Ureter (tissue), 1 donor: Measurements from ENCODE around the gene NUDT14. TPM values are rescaled to one million over a fixed set of nuclear protein-coding genes. Genes with fewer than 3 reads are reported as not detected.

Experiments used
- DNase-seq: peaks from one replicate; pipeline ENCODE4 v3.0.0-alpha.2; 2020; ENCODE audit warnings: low spot score
- total RNA-seq: library from RNA; stranded (reverse); gene quantifications from one replicate; pipeline ENCODE4 v1.2.4, GENCODE V29; 2023
- donor health status: DM: yes; HTN: yes; CAD: no.

Gene NUDT14
- 42.4 TPM for total RNA-seq

- DNase-seq, result peak; percentile 85
Measured at GRCh38 chr14:105180592-105181548, at the start of gene NUDT14. NUDT14 (minus strand) TSS chr14:105181312; CDS start chr14:105181209, 103 bp downstream.

GRCh38 chr14:105229099-105229655 is 48.1 kb upstream of the NUDT14 start:
- no peak for DNase-seq

DNA sequence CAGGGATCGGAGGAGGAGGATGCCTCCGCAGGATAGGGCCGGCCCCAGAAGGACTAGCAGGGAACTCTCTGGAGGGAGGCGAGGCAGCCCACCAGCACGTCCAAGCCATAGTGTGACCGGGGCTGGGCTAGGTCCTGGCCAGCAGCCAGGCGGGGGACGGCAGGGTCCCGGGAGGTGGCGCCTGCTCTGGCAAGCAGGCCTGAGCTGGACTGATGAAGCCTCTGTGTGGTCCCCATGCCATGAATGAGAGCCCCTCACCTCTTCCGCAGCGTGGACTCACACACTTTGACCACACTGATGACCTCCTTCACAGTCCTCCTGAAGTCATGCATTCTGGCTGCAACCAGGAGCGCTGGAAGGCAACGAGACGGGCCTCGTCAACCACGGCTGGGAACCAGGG is 47.5 kb upstream of the NUDT14 start:
- no peak for DNase-seq

DNA sequence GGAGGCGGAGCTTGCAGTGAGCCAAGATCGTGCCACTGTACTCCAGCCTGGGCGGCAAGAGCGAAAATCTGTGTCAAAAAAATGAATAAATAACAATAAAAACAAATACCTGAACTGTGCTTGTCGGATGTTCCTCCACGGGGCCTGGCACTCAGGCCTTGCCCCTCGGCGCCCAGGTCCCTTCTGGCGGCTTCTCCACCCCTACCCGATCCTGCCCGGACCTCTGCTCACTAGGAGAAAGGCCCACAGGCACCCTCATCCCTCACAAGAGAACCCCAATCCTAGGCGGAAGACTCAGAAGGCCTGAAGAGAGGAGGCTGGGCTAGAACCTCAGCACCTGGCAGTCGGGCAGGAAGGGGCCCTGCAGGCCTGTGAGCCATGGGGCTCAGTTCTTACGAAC is 46.2 kb upstream of the NUDT14 start:
- no peak for DNase-seq

GRCh38 chr14:105226198-105226597 is 45.1 kb upstream of the NUDT14 start:
- DNase-seq, result no peak

DNA sequence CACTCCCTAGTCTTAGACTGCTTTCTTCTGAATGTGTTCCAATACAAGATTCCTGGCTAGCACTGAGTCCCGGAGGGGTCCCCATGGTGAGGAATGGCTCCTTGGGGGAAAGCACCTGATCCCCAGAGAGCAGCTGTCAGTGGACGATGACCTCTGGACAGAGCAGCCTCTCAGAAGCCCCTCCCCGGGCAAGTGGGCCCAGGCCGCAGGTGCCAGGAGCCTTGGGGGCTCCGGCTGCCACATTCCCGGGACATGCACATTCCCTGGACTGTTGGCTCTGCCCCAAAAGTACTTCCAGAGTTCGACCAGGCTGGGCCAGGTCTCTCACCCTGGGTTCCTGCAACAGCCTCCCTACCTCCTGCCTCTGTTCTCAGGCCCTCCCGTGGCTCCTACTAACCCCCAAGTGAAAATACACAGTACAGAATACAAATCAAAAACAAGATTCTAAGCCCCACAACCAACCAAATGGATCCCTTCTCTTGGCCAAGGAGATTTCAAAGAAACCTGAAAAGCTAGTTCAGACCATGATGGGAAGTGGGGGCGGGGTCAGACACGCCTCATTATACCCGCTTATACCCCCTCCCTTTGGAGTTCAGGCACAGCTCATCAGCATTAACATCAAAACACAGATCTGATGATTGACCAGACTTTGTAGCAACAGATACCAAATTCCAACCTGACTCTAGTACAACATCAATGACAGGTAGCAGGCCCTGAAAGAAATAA is 43.9 kb upstream of the NUDT14 start:
- no peak for DNase-seq

GRCh38 chr14:105223770-105224544 is 42.8 kb upstream of the NUDT14 start:
- no peak for DNase-seq

DNA sequence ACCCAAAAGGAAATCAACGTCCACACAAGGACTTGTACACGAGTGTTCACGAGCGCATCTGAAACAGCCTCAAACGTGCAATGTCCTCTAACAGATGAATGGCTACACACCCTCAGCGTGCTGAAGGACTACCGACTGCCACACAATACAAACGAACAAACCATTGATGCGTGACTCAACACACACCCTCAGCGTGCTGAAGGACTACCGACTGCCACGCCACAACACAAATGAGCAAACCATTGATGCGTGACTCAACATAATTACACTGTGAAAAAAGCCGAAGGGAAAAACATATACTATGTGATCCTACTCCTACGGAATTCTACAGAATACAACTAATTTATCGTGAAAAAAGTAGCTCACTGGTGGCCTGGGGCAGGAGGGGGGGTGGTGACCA is 42.1 kb upstream of the NUDT14 start:
- DNase-seq, result no peak

- no peak for DNase-seq
Measured at GRCh38 chr14:105221598-105222178, 40.6 kb upstream of the NUDT14 start.

DNA sequence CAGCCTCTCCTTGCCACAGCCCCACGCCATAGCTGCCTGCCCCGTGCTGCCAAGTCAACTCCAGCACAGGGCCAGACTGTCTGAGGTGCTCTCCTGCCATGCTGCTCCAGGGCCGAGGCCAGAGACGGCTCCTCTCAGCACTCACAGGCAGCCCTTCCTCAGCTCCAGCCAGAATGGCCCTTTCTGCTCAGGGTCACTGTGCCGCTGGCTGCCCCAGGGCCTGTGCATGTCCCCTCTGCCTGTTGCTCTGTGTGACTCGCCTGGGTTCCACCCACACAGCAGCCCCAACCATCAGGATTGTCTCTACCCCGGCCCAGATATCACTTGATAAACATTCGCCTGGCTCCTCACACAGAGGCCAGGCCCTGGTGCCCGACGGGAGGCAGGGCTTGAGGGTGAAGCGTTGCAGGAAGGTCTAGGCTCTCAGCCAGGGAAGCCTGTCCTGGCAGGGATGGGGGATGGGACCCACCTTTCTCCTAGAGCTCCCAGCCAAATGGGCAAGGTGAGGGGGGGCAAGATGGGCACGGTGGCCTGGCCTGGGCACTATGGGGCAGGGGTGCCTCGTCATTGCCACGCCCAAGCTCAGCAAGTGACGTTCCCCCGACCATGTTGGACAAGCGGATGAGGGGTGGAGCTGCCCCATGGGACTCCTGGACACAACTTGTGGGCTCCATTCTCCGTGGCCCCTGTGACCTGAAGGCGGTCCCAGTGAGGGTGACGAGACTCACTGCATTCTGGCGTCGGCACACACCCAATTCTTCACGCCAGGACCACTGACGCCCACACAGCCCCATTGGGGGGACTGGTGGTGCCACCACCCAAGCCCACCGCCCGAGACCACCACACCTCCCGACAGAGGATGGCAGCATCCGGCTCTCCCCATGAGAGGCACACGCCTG is 39.8 kb upstream of the NUDT14 start:
- DNase-seq, result no peak

DNA sequence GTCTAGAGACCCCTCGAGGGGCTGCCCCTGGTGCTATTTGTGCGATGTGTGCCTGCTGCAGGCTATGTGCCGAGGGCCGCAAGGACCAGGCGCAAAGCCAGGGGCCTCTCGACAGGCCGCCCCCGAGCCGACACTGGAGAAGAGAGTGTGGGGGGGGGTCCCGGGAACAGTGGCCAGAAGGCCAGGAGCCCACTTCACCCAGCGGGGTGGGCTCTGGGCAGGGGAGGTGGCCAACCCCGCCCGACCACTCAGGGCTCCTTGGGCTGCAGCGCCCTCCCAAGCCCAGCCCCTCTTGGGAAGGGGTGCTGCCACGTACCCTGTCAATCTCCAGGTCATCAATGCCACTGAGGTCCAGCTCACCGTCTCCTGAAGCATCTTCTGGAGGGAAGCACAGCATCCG is 38.6 kb upstream of the NUDT14 start:
- no peak for DNase-seq

DNA sequence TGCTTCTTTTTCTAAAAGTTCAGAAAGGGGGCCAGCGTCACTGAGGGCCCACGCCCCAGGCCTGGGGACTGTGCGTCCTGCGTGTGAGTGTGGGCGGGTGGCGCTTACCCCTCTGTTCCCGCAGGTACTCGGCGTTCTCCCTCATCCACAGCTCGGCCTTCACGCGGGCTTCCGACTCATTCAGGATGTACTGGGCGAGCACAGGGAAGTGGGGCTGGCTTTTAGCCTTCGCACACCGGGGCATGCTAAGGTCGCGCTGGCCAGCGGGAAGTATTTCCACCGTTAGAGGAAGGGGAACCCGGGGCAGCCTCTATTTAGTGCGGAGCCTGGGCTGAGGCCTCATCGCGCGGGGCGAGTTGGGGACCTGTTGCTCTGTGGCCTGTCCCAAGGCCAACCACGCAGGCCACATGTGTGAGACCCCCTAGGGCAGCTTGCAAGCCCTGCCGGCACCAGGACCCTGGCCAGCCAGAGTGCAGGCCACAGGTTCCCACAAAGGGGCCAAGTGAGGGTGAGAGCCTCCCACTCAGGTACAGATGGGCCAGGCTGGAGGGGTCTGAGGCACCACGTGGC is 38.0 kb upstream of the NUDT14 start:
- DNase-seq, result no peak

DNA sequence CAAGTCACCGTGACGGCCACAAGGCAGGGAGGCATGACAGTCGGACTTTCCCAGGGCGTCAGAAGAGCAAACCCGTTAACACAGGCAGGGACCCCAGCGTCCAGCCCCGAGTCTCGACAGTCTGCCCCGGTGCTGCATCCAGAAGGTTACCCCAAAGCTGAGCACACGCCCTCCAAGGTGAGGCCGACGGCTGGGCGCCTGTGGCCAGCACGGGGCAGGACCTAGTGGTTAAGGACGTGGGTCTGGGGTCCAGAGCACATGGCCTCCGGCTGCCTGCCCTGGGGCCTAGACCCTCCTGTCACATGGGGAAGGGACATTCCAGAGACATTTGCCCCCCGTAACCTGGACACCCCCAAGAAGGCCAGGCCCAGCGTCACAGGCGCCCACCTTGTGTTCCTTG is 37.5 kb upstream of the NUDT14 start:
- DNase-seq, result no peak

DNA sequence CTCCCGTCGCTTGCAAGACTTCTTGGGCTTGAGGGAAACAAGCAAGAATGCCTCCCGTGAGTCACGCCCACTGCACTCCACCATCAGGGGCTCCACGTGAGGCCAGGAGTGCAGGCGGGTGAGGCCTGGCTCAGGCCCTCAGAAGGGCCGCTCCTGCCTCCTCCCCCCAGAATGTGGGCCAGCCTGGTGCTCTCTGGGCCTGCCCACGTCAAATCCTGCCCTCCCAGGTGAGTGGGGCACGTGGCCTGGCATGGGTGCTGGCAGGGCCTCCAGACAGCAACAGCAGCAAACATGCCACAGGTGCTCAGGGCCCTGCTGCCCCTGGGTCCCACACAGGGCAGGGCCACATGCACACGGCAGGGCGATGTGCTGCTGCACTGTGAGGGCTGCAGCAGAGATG is 36.7 kb upstream of the NUDT14 start:
- DNase-seq, result no peak

DNA sequence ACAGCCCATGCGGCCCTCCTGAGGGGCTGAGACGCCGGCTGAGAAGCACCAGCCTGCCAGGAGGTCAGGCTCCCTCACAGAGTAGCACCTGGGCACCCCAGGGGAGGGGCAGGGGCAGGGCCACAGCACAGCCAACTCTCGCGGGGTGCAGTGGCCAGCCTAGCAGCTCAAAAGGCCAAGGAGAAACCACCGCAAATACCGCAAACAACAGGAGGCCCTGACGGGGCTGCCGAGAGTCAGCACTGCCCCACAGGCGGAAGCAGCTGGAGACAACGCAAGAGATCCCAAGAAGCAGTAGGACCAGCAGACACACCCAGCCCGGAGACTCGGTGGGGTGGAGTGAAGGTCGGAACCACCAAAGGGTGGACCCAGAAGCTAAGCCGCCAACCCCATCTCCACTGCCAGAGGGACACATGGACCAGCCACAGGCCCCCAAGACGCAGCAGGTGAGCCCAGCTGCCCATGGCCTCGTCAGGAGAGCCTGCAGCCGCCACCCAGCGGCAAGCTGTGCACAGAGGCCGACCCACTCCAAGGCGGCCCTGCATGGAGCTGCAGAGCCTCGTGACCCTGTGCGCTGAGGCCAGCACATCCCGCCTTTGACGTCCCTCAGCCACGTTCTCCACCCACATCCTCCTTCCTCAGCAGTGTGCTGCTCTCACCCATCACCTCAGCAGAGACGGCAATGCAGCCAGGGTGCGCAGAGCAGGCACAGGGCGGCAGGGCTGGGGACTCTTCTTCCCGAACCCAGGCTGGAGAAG is 35.6 kb upstream of the NUDT14 start:
- DNase-seq, result no peak

DNA sequence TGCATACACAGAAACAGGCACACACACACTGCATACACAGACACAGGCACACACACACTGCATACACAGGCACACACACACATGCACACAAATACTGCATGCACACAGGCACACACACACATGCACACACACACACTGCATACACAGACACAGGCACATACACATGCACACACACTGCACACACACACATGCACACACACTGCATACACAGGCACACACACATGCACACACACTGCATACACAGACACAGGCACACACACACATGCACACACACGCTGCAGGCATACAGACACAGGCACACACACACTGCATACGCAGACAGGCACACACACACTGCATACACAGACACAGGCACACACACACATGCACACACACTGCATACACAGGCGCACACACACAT is 34.5 kb upstream of the NUDT14 start:
- no peak for DNase-seq

DNA sequence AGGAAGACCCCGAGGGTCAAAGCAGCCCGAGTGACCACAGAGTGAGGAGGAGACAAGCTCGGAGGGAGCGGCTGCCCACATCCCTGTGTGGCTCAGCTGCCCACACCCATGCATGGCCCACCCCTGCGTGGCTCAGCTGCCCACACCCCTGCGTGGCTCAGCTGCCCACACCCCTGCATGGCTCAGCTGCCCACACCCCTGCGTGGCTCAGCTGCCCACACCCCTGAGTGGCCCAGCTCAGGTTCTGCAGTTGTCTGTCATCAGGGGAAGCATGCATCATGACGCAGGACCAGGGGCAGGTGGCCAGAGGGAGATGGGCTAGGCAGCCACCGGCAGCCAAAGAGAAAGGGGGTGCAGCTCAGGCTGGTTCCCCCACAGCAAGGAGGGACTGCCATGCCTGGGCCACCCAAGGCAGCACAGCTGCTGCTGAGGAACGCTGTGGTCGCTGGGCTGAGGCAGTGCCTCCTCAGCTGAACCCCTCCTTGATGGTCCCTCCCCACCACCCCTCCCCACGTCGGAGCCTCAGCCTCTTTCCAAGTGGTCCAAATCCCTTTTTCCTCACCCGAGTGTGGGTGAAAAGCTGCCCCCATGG is 33.3 kb upstream of the NUDT14 start:
- DNase-seq, result no peak

GRCh38 chr14:105213361-105213760 is 32.2 kb upstream of the NUDT14 start:
- no peak for DNase-seq
